AG04450 (cell line): Measurements from ENCODE around the gene OXCT2. TPM values are rescaled to one million over a fixed set of nuclear protein-coding genes. Genes with fewer than 3 reads are reported as not detected.
"Not testable (repeated sequence)": the region's sequence is repeated elsewhere in the genome, so short reads cannot be mapped to it uniquely, and the experiment has no call there.

ENCODE experiments used
- CTCF ChIA-PET: fragments of 300-600, 350-600 bp; formaldehyde crosslinking; extraction: SDS; loops from one replicate; lab custom pipeline; 2022; ENCODE audit warnings: antibody characterized with exemption, inconsistent platforms; lab: Charles Lee
- POLR2A ChIA-PET: fragments of 350-600 bp; formaldehyde crosslinking; extraction: SDS; loops from one replicate; lab custom pipeline; 2021; ENCODE audit warnings: antibody characterized with exemption, inconsistent platforms; lab: Yijun Ruan, JAX
- DNase-seq: peaks from one replicate; pipeline ENCODE4 v3.0.0-alpha.2; 2011; ENCODE audit warnings: low read depth, low spot score
- H3K27ac ChIP-seq: one replicate; pipeline ENCODE4 v1.5.1; 2012; ENCODE audit warnings: low read depth, low read length, control low read depth
- H3K27me3 ChIP-seq: one replicate; pipeline ENCODE4 v1.6.0; 2012; ENCODE audit warnings: low read length; ENCODE audit not compliant: control insufficient read depth, insufficient read depth
- H3K4me3 ChIP-seq: 2 replicates; pipeline ENCODE4 v1.5.1; 2011; ENCODE audit warnings: mild to moderate bottlenecking, low read depth, low read length, control low read depth
- H3K9me3 ChIP-seq: 2 replicates; pipeline ENCODE4 v1.5.1; 2012; ENCODE audit warnings: low read length; ENCODE audit not compliant: control insufficient read depth, insufficient read depth
- CTCF ChIP-seq: IDR thresholded peaks from 2 replicates; pipeline ENCODE4 v1.5.1; 2011; ENCODE audit warnings: low read depth, low read length, control low read depth, inconsistent platforms
- polyA plus RNA-seq: library from polyadenylated mRNA; depleted of rRNA; stranded (reverse); fragments of >200 nt; gene quantifications from 2 replicates; pipeline ENCODE4 v1.2.3, GENCODE V29; 2011

OXCT2 gene
- polyA plus RNA-seq, 1 experiment = 0.06 TPM

GRCh38 chr1:39782103-39782502, 11.0 kb upstream of the OXCT2 start:
- no peak overlapping the region for H3K4me3 ChIP-seq
- CTCF ChIA-PET = interaction anchor here (1.0 to 2.0 kb wide), 2 partner anchors 18 to 192 kb away, joined by 4 to 7 read pairs; no protein-coding TSS in a partner anchor
- DNase-seq = no peak
- POLR2A ChIA-PET = no interaction called here
- peaks cover 31% of the 10 kb centered on the region for H3K27me3 ChIP-seq
- H3K9me3 ChIP-seq = no peaks in the 10 kb centered on the region
- H3K27ac ChIP-seq = no peak overlapping the region
- no peak for TF ChIP-seq CTCF

GRCh38 chr1:39781349-39781715, 10.2 kb upstream of the OXCT2 start:
- DNase-seq = no peak
- POLR2A ChIA-PET = no interaction called here
- no peak overlapping the region for H3K27ac ChIP-seq
- CTCF ChIA-PET = interaction anchor here (2.0 kb wide), 1 partner anchor 192 kb away, joined by 7 read pairs; no protein-coding TSS in a partner anchor
- peaks cover 31% of the 10 kb centered on the region for H3K27me3 ChIP-seq
- no peak for TF ChIP-seq CTCF
- no peak overlapping the region for H3K4me3 ChIP-seq
- H3K9me3 ChIP-seq = no peaks in the 10 kb centered on the region

GRCh38 chr1:39779821-39780220, 8.7 kb upstream of the OXCT2 start:
- H3K9me3 ChIP-seq = no peaks in the 10 kb centered on the region
- ChIA-PET CTCF (no interaction called here), POLR2A (no interaction called here)
- H3K27ac ChIP-seq = no peak overlapping the region
- no peak for DNase-seq
- no peak for TF ChIP-seq CTCF
- peaks cover 27% of the 10 kb centered on the region for H3K27me3 ChIP-seq
- H3K4me3 ChIP-seq = no peak overlapping the region

- ChIA-PET CTCF (no interaction called here), POLR2A (no interaction called here)
- TF ChIP-seq CTCF = no peak
- H3K4me3 ChIP-seq = no peak overlapping the region
- no peaks in the 10 kb centered on the region for H3K9me3 ChIP-seq
- no peak overlapping the region for H3K27ac ChIP-seq
- no peak for DNase-seq
- H3K27me3 ChIP-seq = peaks cover 27% of the 10 kb centered on the region
Measured at GRCh38 chr1:39779137-39779536, 8.0 kb upstream of the OXCT2 start.

- H3K27ac ChIP-seq, CTCF ChIA-PET, H3K4me3 ChIP-seq, DNase-seq, POLR2A ChIA-PET, H3K9me3 ChIP-seq: not testable (repeated sequence)
- peaks cover 24% of the 10 kb centered on the region for H3K27me3 ChIP-seq
Measured at GRCh38 chr1:39778463-39779099, 7.4 kb upstream of the OXCT2 start.

- POLR2A ChIA-PET, CTCF ChIA-PET, H3K27ac ChIP-seq, H3K4me3 ChIP-seq, H3K9me3 ChIP-seq, DNase-seq: not testable (repeated sequence)
- peaks cover 19% of the 10 kb centered on the region for H3K27me3 ChIP-seq
Measured at GRCh38 chr1:39777896-39778295, 6.7 kb upstream of the OXCT2 start.
